Femur (tissue), 1 donor: ENCODE results near the gene KCNQ1.

ENCODE experiments used
- DNase-seq: peaks from one replicate; pipeline ENCODE4 v3.0.0-alpha.2; 2017

The KCNQ1 gene

DNA sequence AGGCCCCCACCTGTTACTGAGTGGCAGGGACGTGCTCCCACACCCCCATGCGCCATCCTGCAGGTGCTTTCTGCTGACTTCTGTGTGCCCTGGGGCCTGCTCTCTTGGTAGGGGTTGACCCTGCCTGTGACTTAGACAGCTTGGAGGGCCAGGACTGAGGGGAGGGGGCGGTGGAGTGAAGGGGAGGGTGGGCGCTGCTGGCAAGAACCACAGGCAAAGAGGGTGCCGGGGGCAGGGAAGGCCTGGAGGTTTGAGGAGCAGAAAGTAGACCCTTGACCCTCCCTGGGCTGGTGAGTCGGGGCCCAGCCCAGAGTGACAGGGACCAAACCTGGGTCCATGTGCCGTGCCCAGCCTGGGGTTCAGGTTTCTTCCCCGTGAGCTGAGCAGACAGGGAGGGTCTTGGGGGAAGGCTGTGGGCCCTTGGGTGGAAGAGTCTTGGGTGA lies 17.8 kb downstream of the KCNQ1 start:
- no peak for DNase-seq

DNA sequence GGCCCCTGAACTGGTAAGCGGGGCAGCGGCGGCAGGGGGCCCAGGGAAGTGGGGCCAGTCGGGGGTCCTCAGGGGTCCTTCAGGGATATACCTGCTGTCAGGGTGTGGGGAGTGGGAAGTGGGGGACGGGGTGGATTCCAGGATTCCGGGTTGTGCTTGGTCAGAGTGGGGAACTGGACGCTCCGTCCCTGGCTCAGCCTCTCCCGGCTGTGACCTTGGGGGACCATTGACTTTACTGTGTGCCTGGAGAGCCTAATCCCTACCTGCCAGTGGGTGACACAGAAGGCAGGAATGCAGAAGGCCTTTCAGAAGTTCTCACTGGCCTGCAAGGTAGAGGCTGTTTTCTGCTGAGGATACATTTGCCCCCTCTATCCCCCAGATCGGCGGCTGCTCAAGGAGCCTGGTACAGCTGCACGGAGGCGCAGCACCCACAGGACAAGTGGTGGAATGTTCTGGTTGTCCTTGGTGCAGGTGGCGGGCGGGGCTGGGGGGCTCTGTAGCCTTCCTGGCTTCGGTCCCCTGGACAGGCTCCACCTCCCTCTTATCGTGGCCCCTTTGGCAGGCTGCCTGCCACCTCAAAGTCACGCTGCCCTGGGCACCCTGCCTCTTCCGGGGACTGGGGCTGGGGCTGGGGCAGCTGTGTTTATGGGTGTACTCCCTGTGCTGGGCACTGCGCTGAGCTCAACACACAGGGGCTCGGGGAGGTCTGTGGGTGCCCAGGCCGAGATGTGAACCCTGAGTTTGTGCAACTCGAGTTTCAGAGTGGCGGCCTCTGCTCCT lies 18.4 kb downstream of the KCNQ1 start:
- DNase-seq = no peak

DNA sequence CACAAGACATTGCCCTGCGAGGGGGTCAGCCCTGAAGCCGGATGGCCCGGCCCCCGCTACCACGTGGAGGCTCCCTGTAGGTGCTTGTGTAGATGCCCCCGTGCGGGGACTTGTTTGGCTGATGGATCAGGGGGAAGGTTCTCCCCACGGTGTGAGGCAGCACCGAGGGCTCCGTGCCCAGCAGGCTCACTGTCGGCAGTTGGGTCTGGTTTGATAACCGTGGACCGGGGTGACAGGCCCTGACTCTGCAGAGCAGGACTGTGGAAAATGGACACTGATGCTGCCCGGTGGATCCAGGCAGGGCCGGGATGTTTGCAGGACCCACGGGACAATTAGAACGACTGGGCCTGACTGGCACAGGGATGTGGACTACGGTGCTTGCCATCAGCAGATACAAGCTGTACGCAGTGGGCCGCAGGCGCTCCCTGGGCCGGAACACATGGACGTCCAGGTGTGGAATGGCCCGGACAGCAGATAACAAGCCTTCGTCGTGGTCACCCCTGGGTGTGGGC lies 19.0 kb downstream of the KCNQ1 start:
- no peak for DNase-seq

DNA sequence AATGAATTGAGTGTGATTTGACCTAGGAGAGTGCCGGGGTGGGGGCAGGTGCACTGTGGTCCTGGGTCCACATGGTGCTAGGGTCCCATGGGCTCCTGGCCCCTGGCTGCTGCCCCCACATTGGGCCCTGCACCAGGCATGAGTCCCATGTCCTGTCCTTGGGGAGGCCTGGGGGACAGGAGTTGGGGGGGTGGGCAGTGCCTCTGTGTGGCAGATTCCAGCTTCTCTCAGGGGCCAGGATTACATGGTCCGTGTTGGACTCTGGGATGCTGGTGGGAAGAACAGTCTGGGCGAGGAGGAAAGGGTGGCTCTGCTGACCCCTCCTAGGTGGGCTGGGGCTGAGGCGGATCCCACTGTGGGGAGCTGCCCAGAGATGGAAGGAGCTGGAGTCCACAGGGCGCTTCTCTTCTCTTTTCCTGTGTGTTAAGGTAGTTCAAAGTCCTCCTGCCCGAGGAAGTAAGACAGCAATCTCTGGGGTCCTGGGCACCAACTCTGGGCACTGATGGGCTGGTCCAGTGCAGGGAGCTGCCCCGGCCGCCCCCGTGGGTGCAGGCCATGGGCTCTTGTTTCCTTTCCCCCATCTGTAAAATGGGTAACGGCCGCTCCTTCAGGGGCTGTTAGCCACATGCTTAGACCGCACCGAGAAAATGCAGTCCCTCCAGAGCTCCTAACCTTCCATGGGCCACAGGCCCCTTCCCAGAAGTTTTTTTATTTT lies 19.8 kb downstream of the KCNQ1 start:
- DNase-seq = no peak

DNA sequence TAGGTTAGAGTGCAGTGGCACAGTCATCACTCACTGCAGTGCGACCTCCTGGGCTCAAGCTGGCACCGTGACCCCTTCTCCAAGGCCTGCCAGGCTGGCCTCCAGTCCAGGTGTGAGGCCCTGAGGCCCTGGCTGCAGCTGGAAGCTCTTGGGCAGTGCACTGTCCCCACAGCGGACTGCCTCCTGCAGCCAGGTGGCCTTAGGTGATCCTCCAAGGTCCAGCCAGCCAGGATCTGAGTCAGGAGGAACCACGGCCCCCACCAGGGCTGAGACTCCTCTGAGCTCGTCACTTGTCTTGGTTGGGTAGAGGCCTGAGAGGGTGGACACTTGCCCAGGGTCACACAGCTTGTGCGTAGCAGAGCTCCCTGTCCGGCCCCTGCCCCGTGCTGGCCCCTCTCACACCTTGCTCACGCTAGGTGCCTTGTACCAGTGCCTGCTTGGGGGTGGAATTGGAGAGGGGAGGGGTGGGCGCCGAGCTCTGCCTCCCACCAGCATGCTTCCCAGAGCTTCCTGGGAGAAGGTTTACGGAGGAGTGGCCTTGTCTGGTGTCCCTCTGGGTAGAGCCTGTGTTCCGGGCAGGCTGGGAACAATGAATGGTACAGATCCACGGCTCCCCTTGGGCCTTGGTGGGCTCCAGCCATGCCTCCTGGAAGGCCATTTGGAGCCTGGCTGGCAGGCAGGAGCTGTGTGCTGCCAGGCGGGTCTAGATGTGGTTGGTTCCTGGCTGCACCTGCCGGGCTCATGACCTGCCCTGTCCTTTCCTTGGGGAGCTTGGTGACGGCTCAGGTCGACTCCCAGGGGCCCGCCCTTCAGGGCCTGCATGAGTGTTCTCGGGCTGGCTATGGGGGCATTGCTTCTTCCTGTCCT lies 20.6 kb downstream of the KCNQ1 start:
- DNase-seq = peak; percentile 10

DNA sequence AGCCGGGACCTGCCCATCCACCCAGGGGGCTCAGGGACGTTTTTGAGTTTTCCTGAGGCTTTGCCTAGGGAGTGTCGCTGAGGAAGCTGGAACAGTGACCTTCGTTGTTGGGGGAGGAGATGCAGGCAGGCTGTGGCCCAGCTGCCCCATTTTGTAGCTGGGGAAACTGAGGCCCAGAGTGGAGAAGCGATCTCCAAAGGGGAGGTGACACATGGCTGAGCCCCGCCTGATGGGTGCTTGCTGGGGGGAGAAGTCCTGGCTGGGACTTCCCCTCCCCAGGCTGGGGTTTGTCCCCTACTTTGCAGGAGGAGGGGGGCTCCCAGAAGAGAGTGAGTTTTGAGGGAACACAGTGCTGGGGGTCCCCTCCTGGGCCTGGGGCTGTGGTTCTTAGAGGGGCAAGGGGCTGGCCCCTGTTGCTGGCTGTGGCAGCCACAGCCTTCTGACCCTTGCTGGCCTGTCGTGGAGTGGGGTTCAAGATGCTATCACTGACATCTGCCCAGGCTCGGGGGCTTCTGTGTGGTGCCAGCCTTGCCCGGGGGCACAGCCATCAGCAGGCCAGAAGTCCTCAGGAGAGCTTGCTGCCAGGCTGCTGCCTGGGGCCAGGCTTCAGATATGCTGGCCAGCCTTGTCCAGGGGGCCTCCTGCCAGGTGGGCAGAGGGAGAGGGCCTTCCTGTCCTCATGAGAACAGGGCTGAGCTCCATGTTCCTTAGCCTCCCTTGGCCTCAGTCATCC lies 21.4 kb downstream of the KCNQ1 start:
- peak; percentile 11 for DNase-seq

DNA sequence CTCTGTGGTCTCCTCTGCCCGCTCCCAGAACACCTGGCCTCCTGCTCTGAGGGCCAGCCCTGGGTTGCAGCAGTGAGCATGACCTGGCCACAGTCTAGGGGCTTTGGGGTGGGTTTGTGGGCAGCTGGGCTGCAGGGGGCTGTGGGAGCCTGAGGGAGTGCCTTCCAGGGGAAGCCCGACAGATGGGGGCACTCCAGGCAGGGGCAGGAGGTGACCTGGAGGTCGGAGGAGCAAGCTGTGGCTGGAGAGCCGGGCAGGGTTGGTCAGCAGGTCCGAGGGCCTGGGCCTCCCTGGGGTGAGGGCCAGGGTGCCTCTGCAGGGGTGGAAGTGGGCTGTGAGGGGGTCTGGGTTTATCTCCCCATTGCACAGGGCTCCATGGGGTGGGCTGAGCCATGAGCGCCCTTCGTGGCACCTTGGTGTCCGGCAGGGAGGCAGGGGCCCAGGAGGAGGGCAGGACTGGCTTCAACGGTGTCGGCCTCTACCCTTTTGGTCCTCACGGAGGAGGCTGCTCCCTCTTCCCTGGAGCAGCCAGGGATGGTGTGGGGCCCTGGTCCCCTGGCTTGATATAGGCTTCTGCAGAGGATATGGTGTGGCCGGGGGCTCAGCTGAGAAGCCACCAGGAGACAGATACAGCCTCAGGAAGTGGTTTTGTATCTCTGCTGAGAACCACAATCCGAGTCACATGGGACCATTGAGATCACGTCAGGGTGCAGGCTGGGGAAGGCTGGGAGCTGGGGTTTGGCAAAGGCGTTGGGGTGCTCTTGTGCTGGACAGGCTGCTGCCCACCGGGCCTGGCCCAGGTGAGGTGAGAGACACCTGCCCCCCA lies 22.3 kb downstream of the KCNQ1 start:
- DNase-seq = peak; percentile 16

DNA sequence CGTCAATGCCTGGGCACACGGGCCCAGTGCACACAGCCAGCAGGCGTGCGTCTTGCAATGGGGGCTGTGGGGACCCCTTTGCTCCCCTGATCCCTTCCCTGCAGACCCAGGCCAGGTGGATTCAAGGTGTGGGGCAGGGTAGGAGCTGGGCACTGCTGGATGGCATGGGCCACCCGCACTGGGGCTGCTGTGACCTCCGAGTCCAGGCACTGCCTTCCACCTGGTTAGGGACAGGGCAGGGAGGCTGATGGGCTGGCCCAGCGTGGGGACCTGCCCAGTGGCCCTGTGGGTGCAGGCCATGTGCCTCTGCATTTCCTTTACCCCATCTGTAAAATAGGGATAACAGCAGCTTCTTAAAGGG lies 22.9 kb downstream of the KCNQ1 start:
- DNase-seq = no peak

DNA sequence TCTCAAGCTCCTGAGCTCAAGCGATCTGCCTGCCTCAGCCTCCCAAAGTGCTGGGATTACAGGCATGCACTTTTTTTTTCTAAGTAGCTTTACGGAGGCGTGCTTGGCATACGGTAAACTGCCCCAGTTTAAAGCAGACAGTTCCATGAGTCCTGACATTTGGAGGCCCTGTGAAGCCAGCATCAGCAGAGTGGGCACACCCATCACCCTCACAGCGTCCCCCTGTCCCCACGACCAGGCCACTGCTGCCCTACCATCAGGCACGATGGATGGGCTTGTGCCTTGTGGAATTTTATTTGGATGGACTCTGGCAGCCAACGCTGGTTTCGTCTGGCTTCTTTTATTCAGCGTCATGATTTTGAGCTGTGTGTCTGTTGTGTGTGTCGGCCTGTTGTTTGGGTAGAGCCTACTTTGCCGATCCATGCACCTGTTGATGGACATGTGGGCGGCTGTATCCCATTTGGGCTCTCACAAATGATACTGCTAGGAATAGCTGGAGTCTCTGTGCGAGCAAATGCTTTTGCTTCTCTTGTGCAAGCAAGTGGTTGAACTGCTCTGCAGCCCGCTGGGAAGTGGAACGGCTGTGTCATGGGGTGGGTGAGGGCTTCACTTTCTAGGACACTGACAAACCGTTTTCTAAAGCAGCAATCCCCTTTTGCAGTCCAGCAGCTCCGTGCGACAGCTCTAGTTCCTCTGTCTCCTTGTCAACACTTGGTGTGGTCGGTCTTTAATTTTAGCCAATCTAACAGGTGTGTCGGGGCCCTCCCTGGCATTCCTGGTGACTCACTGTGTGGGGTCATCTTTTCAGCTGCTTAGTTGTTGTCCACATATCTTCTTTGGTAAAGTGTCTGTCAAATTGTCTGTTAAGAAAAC lies 23.8 kb downstream of the KCNQ1 start:
- DNase-seq = peak; percentile 10

DNA sequence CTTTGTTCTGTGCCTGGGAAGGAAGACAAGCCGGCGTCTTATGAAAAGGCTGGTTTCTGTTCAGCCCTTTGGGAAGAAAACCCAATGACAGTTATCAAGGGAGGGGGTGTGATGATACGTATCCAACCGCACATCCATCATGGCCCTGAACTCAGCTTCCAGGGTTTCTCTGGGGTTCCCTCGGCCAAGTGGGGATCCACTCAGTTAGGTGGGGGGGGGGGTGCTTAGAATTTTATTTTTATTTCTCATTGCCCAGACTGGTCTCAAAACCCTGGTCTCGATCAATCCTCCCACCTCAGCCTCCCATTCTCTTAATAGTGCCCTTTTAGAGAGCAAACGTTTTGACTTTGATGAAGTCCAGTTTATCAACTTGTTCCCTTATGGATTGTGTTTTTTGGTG lies 25.7 kb downstream of the KCNQ1 start:
- DNase-seq = no peak

DNA sequence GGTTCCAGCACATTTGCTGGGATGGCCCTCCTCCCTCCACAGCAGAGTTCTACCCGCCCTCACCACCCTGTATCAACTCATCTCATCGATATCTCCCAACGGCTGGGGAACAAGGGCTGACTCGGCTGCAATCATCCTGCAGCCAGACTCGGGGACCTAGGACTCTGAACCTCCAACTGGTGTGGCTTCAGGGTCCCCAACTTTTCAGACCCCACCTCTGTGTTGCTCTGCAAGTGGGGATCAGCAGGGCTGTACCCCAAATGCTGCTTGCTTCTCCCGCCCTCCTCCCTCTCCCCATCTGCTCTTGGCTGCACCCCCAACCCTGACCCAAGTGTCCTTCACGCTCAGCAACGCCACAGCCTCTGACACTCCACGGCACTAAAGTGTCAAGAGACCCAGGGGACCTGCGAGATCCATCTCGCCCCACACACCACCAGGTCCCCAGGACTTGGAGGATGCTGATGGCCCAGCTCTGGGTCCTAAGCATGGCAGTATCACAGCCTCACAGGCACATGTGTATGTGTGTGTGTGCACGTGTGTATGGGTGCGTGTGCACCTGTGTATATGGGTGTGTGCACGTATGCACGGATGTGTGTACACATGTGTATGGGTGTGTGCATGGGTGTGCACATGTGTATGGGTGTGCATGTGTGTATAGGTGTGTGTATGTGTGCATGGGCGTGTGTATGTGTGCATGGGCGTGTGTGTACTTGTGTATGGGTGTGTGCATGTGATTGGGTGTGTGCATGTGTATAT lies 26.4 kb downstream of the KCNQ1 start:
- no peak for DNase-seq

DNA sequence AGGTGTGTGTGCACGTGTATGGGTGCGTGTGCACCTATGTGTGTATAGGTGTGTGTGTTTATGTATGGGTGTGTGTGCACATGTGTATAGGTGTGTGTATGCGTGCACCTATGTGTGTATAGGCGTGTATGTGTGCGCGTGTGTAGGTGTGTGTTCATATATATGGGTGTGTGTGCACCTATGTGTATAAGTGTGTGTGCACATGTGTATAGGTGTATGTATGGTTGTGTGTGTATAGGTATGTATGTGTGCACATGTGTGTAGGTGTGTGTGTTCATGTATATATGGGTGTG lies 26.9 kb downstream of the KCNQ1 start:
- DNase-seq = no peak

DNA sequence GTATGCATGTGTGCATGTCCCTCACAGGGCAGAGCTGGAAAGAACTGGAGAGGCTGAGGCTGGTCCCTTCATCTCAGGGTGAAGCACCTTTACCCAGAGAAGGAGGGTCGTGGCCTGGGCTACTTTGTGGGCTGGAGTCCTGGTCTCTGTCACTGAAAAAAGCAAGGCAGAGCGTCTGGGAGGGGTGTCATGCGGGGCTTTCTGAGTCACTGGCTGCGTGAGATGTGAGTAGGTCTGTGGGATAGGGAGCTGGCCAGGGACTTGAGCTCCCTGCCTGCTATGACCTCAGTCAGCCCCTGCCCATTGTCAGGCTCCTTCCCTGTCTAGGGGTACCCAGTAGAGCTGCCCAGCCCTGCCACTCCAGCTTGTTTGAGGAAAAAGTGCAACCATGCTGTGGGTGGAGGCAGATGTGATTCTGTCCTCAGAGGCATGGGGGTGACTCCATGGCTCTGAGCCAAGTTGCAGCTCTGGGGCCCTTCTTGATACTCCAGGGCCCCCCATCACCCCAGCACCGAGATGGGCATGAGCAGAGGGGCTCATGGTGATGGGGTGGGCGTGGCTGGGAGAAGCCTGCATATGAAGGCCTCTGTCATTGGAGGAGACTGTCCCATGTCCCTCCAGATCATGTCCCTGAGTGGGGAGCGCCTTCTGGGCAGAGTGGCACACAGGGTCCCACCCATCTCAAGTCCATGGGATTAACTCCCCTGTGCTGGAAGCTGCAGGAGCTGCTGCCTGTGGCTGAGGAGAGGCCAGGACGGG lies 27.8 kb downstream of the KCNQ1 start:
- no peak for DNase-seq

DNA sequence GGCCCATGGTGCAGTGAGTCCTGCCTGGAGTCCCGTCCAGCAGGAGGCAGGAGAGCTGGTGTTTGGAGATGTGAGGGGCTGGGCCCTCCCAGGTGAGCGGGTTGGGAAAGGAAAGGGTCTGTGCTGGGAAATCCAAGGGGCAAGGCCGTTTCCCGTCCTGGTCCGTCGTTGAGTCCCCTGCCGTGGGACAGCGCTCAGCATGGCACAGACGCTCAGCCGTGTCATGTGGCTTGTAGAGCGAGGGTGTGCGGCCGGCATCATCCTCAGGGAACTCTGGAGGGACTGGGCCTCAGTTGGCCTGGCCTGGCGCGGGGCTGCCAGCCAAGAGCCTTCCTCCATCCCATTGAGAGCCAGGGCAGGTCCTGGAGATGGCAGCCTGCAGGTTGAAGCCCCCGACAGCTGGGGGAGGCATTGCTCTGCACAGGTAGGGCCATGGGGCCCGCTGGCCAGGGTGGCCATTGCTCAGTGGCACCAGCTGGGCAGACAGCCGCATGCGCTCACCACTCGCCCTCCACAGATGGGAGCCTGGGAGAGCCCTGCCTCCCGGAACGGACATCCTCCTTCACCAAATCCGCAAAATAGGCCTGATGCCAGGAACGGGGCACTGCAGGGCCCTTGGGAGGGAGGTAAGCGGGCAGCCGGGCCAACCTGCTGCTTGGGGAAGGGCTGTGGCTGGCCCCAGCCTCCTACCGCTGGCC lies 28.7 kb downstream of the KCNQ1 start:
- no peak for DNase-seq

DNA sequence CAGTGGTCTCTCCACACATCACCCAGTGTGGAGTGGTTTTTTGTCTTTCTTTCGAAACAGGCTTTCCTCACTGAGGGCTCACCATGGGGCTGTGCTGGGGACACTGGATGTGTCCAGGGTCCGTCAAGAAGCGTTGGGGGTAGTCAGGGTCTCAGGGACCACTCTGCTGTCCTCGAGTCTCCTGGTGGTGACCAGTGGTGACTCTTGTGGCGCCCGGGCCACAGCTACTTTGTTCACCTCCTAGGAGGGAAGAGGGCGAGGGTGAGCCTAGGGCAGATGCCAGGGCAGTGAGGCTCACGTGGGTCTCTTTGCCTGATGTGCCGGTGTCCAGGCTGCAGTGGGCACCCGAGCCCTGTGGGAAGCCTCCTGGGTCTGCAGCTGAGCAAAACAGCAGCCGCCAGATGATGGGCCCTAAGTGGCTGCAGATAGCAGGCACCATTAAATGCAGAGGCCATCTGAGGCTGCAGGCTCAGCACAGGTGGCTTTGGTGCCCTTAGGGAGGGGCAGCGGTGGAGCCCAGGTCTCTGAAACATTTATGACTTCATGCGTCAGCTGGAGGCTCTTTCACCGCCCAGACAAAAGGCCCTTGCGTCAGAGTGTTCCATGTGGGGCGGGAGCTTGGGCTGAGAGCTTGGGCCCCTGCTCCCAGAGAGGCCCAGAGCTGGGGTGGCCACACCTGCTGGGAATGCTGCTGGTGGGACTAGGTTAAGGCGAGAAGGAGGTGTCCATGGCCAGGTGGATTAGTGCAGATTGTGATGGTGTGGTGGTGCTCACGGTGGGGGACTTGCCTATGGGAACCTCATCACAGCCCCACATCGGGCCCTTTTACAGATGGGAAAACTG lies 29.5 kb downstream of the KCNQ1 start:
- DNase-seq = no peak

DNA sequence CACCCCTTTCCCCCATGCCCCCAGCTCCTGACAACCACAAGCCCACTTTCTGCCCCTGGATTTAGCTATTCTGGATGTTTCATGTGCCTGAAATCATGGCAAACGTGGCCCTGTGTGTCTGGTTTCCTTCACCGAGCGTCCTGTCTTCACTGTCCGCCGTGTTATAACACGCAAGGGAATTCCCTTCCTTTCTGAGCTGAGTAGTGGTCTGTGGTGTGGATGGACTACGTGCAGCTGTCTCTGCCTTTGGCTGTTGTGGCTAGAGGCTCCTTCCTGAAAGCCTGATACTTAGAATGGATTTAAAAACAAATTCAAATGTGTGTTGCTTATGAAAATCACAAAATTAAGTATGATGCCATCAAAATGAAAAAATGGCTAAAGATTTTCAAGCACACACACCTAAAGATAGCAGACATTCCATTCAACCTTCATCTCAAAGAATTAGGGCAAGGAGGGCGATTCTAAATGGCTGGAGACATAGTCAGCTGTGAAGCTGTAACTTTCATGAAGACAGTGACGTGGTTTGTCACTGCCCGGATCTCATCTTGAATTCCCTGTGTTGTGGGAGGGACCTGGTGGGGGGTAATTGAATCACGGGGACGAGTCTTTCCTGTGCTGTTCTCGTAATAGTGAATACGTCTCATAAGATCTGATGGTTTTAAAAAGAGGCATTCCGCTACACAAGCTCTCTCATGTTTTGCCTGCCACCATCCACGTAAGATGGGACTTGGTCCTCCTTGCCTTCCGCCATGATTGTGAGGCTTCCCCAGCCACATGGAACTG lies 30.5 kb downstream of the KCNQ1 start:
- no peak for DNase-seq

DNA sequence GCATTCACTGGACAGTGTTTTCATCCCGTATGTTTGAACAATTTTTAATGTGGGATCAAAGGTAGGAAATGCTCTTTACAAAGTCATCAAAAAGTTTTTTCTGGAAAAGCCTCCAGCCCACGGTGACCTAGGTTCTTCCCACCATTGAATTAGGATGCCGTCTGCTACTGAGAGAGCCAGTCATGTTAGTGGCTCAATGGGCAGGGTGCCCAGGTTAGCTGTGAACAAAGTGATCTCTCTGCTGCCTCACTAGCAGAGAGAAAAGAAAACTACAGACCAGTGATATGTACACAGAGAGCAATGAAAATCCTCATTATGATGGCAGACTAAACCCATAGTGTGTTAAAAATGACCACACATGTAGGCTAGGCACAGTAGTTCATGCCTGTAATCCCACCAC lies 32.4 kb downstream of the KCNQ1 start:
- no peak for DNase-seq
